GM12878 (cell line): Measurements from ENCODE around the gene SLCO4A1. TPM values are rescaled to one million over a fixed set of nuclear protein-coding genes. Genes with fewer than 3 reads are reported as not detected.

Experiments
- HDGF ChIP-seq: fragments of 450-650 bp; IDR thresholded peaks from 2 replicates; pipeline ENCODE4 v1.6.1; 2016; ENCODE audit warnings: antibody characterized with exemption
- KDM1A ChIP-seq: fragments of 200-600 bp; sonication (generic); IDR thresholded peaks from 2 replicates; pipeline ENCODE4 v1.6.1; 2016; ENCODE audit warnings: borderline replicate concordance
- LARP7 ChIP-seq: fragments of 450-650 bp; IDR thresholded peaks from 2 replicates; pipeline ENCODE4 v1.6.1; 2017; ENCODE audit warnings: mild to moderate bottlenecking
- NR2F1 ChIP-seq: fragments of 450-650 bp; conservative IDR thresholded peaks from 2 replicates; pipeline ENCODE4 v1.6.1; 2017; ENCODE audit warnings: mild to moderate bottlenecking
- POLR2AphosphoS2 ChIP-seq: IDR thresholded peaks from 2 replicates; pipeline ENCODE4 v1.6.1; 2011; ENCODE audit warnings: low read depth, mild to moderate bottlenecking, low read length, improper control_type of control experiment, moderate library complexity
- SP1 ChIP-seq: IDR thresholded peaks from one replicate; pipeline ENCODE4 v1.6.1; 2011; ENCODE audit warnings: low read depth, low read length
- TAF1 ChIP-seq: IDR thresholded peaks from 2 replicates; pipeline ENCODE4 v1.6.1; 2011; ENCODE audit warnings: mild to moderate bottlenecking, low read depth, low read length, borderline replicate concordance
- YBX1 ChIP-seq: fragments of 450-650 bp; IDR thresholded peaks from 2 replicates; pipeline ENCODE4 v1.6.1; 2016; ENCODE audit warnings: antibody characterized with exemption
- polyA plus RNA-seq, 11 experiments: library from polyadenylated mRNA; depleted of rRNA in 4 of 11; unstranded in 6 of 11; stranded (reverse) in 5 of 11; fragments of >200 nt; fragmentation: Nextera tagmentation in 4 of 11; fragmentation: Illumina TruSeq in 1 of 11; extraction: Ambion mirVana in 4 of 11; extraction: Trizol in 1 of 11; gene quantifications; 1 replicate in 1 of 11; 2 replicates in 10 of 11; pipeline versions ENCODE4 v1.2.1 to v1.2.3, GENCODE V29; 2011 to 2016; ENCODE audit warnings: inconsistent platforms in 2 of 11, missing spikeins in 2 of 11, low read depth in 1 of 11
- total RNA-seq, 4 experiments: library from RNA; depleted of rRNA in 3 of 4; stranded (reverse); fragments of >200 nt in 3 of 4; fragmentation: Illumina TruSeq in 1 of 4; extraction: Trizol in 1 of 4; gene quantifications; 2 replicates each; pipeline versions ENCODE4 v1.2.1 to v1.2.3, GENCODE V29; 2013 to 2021
- TF ChIP-seq, protein P1 (sequence below): IDR thresholded peaks from 2 replicates; pipeline ENCODE4 v1.6.1; 2011; ENCODE audit warnings: borderline replicate concordance, low read depth, mild to moderate bottlenecking, moderate library complexity, mixed read lengths, low read length; ENCODE audit not compliant: insufficient read depth; ENCODE audit errors: extremely low read length
- TF ChIP-seq, protein P2 (sequence below): fragments of 450-650 bp; IDR thresholded peaks from 2 replicates; pipeline ENCODE4 v1.6.1; 2017; ENCODE audit warnings: mild to moderate bottlenecking, low read depth, inconsistent platforms; ENCODE audit not compliant: poor library complexity, severe bottlenecking

SLCO4A1 gene
- total and polyA plus RNA-seq, 10 of the 15 experiments (the other 5 are each of a cell fraction or from before 2014, with no cell fraction given) = 2.1 to 30.7 (median 12.0) TPM

DNA sequence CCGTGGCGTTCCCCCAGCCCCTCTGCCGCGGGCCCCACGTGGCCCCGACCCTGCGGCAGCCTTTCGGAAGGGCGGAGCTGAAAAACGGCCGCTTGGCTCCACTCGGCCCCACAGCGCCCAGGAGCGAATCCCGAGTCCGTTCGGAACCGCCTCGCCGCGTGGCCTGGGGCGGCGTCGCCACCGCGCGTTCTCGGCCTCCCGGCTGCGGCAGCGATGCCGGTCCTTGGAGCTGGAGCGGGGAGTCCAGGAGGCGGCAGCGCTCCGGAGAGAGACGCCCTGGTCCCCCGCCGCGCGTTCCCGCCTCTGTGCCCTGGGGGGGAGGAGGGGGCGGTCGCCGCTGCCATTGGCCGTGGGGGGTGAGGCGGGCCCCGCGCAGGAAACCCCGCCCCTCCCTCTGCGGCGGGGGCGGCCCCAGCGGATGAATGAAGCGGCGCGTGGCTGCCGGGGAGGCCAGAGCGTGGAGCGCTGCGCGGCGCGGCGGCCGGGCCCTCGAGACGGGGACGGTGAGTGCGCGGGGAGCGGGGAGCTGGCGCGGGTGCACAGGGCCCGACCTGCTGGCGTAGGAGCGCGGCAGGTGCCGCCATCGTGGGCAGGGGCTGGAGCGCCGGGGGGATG lies at the start of gene SLCO4A1 (continued):
- TF ChIP-seq SP1 (peak; percentile 10), HDGF (no peak), KDM1A (no peak), YBX1 (no peak), POLR2AphosphoS2 (0 out of 2 replicates have a peak, but pooled peaks have one; percentile 27), TAF1 (peak; percentile 57; the same call in 1 of the 2 replicates), LARP7 (no peak; the same call in 1 of the 2 replicates), NR2F1 (0 out of 2 replicates have a peak, but pooled peaks have one; percentile 24)
- TF ChIP-seq, protein P1, sequence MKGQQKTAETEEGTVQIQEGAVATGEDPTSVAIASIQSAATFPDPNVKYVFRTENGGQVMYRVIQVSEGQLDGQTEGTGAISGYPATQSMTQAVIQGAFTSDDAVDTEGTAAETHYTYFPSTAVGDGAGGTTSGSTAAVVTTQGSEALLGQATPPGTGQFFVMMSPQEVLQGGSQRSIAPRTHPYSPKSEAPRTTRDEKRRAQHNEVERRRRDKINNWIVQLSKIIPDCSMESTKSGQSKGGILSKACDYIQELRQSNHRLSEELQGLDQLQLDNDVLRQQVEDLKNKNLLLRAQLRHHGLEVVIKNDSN = peak; percentile 49
- TF ChIP-seq, protein P2, sequence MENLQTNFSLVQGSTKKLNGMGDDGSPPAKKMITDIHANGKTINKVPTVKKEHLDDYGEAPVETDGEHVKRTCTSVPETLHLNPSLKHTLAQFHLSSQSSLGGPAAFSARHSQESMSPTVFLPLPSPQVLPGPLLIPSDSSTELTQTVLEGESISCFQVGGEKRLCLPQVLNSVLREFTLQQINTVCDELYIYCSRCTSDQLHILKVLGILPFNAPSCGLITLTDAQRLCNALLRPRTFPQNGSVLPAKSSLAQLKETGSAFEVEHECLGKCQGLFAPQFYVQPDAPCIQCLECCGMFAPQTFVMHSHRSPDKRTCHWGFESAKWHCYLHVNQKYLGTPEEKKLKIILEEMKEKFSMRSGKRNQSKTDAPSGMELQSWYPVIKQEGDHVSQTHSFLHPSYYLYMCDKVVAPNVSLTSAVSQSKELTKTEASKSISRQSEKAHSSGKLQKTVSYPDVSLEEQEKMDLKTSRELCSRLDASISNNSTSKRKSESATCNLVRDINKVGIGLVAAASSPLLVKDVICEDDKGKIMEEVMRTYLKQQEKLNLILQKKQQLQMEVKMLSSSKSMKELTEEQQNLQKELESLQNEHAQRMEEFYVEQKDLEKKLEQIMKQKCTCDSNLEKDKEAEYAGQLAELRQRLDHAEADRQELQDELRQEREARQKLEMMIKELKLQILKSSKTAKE = no peak
